Measurements from ENCODE around the gene FUZ. TPM values are rescaled to one million over a fixed set of nuclear protein-coding genes. Genes with fewer than 3 reads are reported as not detected.

The FUZ gene
- total and polyA plus RNA-seq, 10 donors, result 10.7 to 22.1 (median 16.8) TPM

GRCh38 chr19:49788857-49789256 lies 24.2 kb downstream of the FUZ start:
- WGBS, 5 donors, result 75 to 95% (median 90%) methylated on average over 4 to 10 of the region's 10 CpGs
- intact Hi-C loops (cut with DNase I; ENCODE audit: low total_unique reads), result no loop called here
- Histone ChIP-seq H3K27me3 (replicated peaks in 1 of 7) (no peaks in the 10 kb centered on the region), H3K27ac (no peak overlapping the region), H3K4me1 (peaks cover 0 to 69% (median 18%) of the 10 kb centered on the region in 6 donors), H3K9me3 (no peaks in the 10 kb centered on the region), H3K36me3 (peaks cover 9 to 100% (median 68%) of the 10 kb centered on the region in 6 donors), H3K4me3 (no peak overlapping the region)
- no peak for TF ChIP-seq POLR2A (IDR thresholded peaks at IDR 0.05)
- TF ChIP-seq, protein P1, sequence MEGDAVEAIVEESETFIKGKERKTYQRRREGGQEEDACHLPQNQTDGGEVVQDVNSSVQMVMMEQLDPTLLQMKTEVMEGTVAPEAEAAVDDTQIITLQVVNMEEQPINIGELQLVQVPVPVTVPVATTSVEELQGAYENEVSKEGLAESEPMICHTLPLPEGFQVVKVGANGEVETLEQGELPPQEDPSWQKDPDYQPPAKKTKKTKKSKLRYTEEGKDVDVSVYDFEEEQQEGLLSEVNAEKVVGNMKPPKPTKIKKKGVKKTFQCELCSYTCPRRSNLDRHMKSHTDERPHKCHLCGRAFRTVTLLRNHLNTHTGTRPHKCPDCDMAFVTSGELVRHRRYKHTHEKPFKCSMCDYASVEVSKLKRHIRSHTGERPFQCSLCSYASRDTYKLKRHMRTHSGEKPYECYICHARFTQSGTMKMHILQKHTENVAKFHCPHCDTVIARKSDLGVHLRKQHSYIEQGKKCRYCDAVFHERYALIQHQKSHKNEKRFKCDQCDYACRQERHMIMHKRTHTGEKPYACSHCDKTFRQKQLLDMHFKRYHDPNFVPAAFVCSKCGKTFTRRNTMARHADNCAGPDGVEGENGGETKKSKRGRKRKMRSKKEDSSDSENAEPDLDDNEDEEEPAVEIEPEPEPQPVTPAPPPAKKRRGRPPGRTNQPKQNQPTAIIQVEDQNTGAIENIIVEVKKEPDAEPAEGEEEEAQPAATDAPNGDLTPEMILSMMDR (IDR thresholded peaks at IDR 0.05 in 8 of 11, conservative IDR thresholded peaks at IDR 0.05 in 3 of 11), result no peak
- no peak for TF ChIP-seq POLR2AphosphoS5 (IDR thresholded peaks at IDR 0.05)
- no peak for DNase-seq

- H3K4me1 ChIP-seq, result peaks cover 0 to 69% (median 18%) of the 10 kb centered on the region in 6 donors
- WGBS, 5 donors, result 82 to 94% (median 93%) methylated on average over 5 of the region's 5 CpGs
- H3K27ac ChIP-seq, result no peak overlapping the region
- TF ChIP-seq POLR2AphosphoS5 (IDR thresholded peaks at IDR 0.05), result no peak
- TF ChIP-seq, protein P1 (IDR thresholded peaks at IDR 0.05 in 8 of 11, conservative IDR thresholded peaks at IDR 0.05 in 3 of 11), result no peak
- no peak for TF ChIP-seq POLR2A (IDR thresholded peaks at IDR 0.05)
- no peaks in the 10 kb centered on the region for H3K27me3 ChIP-seq (replicated peaks in 1 of 7)
- no peak for DNase-seq
- peaks cover 8 to 100% (median 67%) of the 10 kb centered on the region in 6 donors for H3K36me3 ChIP-seq
- intact Hi-C loops (cut with DNase I; ENCODE audit: low total_unique reads), result no loop called here
- no peak overlapping the region for H3K4me3 ChIP-seq
- H3K9me3 ChIP-seq, result no peaks in the 10 kb centered on the region
Observed at GRCh38 chr19:49787746-49788145, 25.3 kb downstream of the FUZ start.

GRCh38 chr19:49786376-49786820 lies 26.7 kb downstream of the FUZ start:
- WGBS, 5 donors, result 71 to 90% (median 75%) methylated on average over 9 of the region's 9 CpGs
- intact Hi-C loops (cut with DNase I; ENCODE audit: low total_unique reads), result no loop called here
- H3K36me3 ChIP-seq, result peaks cover 5 to 100% (median 61%) of the 10 kb centered on the region in 6 donors

GRCh38 chr19:49782515-49782914 lies 30.6 kb downstream of the FUZ start:
- peak in 1 of 3 donors; percentile 24 for TF ChIP-seq POLR2AphosphoS5 (IDR thresholded peaks at IDR 0.05)
- TF ChIP-seq POLR2A (IDR thresholded peaks at IDR 0.05), result no peak
- DNase-seq, result no peak
- H3K9me3 ChIP-seq, result no peaks in the 10 kb centered on the region
- intact Hi-C loops (cut with DNase I; ENCODE audit: low total_unique reads), result no loop called here
- H3K4me1 ChIP-seq, result peaks cover 6 to 62% (median 23%) of the 10 kb centered on the region in 6 donors
- WGBS, 5 donors, result 93 to 98% (median 97%) methylated on average over 14 to 18 of the region's 18 CpGs
- no peak overlapping the region for H3K27ac ChIP-seq
- H3K4me3 ChIP-seq, result no peak overlapping the region
- H3K27me3 ChIP-seq (replicated peaks in 1 of 7), result no peaks in the 10 kb centered on the region
- peaks cover 0 to 82% (median 36%) of the 10 kb centered on the region in 6 donors for H3K36me3 ChIP-seq

More at GRCh38 chr19:49786376-49786820, 26.7 kb downstream of the FUZ start:
- H3K4me3 ChIP-seq, result no peak overlapping the region
- no peak for DNase-seq
- no peaks in the 10 kb centered on the region for H3K27me3 ChIP-seq (replicated peaks in 1 of 7)
- TF ChIP-seq POLR2A (IDR thresholded peaks at IDR 0.05) (no peak), POLR2AphosphoS5 (IDR thresholded peaks at IDR 0.05) (no peak)
- TF ChIP-seq, protein P1 (IDR thresholded peaks at IDR 0.05 in 8 of 11, conservative IDR thresholded peaks at IDR 0.05 in 3 of 11), result no peak
- peak overlapping the region in 5 of 8 donors; percentile 34 to 61 (median 53) for H3K27ac ChIP-seq
- H3K9me3 ChIP-seq, result no peaks in the 10 kb centered on the region
- peaks cover 0 to 62% (median 15%) of the 10 kb centered on the region in 6 donors for H3K4me1 ChIP-seq
